ENCODE data around the gene LRP1-AS. TPM values are rescaled to one million over a fixed set of nuclear protein-coding genes. Genes with fewer than 3 reads are reported as not detected.

LRP1-AS gene
- total RNA-seq, 1 experiment from 2014 or later: not detected

- intact Hi-C loops (cut with micrococcal nuclease): no loop called here
- DNase-seq (ENCODE audit: low read depth, low spot score): no peak
- Histone ChIP-seq H3K27ac (ENCODE audit: low read depth, low read length) (no peak overlapping the region), H3K4me3 (replicated peaks in 1 of 2; ENCODE audit: low read depth in 1 of 2, low read length in 2 of 2) (no peak overlapping the region), H3K79me2 (ENCODE audit: insufficient read depth, low read length) (no peaks in the 10 kb centered on the region), H4K20me1 (ENCODE audit: insufficient read depth) (no peaks in the 10 kb centered on the region), H3K27me3 (ENCODE audit: insufficient read depth, low read length) (no peaks in the 10 kb centered on the region), H3K9me2 (ENCODE audit: insufficient read depth) (no peaks in the 10 kb centered on the region), H2AFZ (ENCODE audit: low read depth, low read length, poor library complexity, severe bottlenecking) (no peak overlapping the region), H3K4me1 (ENCODE audit: control insufficient read depth in 1 of 2, insufficient read depth in 2 of 2, low read length in 2 of 2) (peaks cover 9 to 40% of the 10 kb centered on the region in 2 experiments), H3K36me3 (ENCODE audit: control insufficient read depth in 1 of 2, insufficient read depth in 2 of 2, low read length in 2 of 2) (no peaks in the 10 kb centered on the region), H3K4me2 (ENCODE audit: low read length) (no peak overlapping the region), H3K9ac (ENCODE audit: low read length) (no peak overlapping the region), H3K9me3 (ENCODE audit: control insufficient read depth in 1 of 2, insufficient read depth in 1 of 2, low read depth in 1 of 2, low read length in 2 of 2) (no peaks in the 10 kb centered on the region)
- ChIA-PET CTCF (no interaction called here), POLR2A (no interaction called here), RAD21 (ENCODE audit: low non-redundant PET in 1 of 2, low total read pairs in 2 of 2, uncharacterized antibody in 2 of 2, unreplicated experiment in 2 of 2) (no interaction called here)
- no TSS peak for BruUV-seq (replicated peaks)
- no peak for TF ChIP-seq ZNF274 (IDR thresholded peaks at IDR 0.05; ENCODE audit: low read depth, low read length)
- TF ChIP-seq CTCF (IDR thresholded peaks at IDR 0.05 in 2 of 3, conservative IDR thresholded peaks at IDR 0.05 in 1 of 3; ENCODE audit: borderline replicate concordance in 1 of 3, insufficient read depth in 1 of 3, low read depth in 2 of 3, low read length in 2 of 3): no peak
- no peak for TF ChIP-seq SP1 (IDR thresholded peaks at IDR 0.05; ENCODE audit: low read depth)
- no peak for TF ChIP-seq MAX (IDR thresholded peaks at IDR 0.05)
- no peak for TF ChIP-seq RAD21 (IDR thresholded peaks at IDR 0.05; ENCODE audit: low read depth)
- TF ChIP-seq SRF (IDR thresholded peaks at IDR 0.05; ENCODE audit: low read depth): no peak
- no peak for TF ChIP-seq JUND (IDR thresholded peaks at IDR 0.05)
- no peak for TF ChIP-seq YY1 (IDR thresholded peaks at IDR 0.05; ENCODE audit: extremely low read depth, insufficient replicate concordance, low read depth, low read length)
- no peak for TF ChIP-seq CBX3 (IDR thresholded peaks at IDR 0.05; ENCODE audit: low read depth)
- no peak for TF ChIP-seq EZH2phosphoT487 (IDR thresholded peaks at IDR 0.05; ENCODE audit: borderline replicate concordance)
- TF ChIP-seq CEBPB (IDR thresholded peaks at IDR 0.05; ENCODE audit: low read depth): no peak
- TF ChIP-seq ELF1 (IDR thresholded peaks at IDR 0.05; ENCODE audit: borderline replicate concordance, low read depth): no peak
- no peak for ATAC-seq
Measured at GRCh38 chr12:57130941-57131340, 16.5 kb downstream of the LRP1-AS start.

Measured in HCT116 (cell line).